Suprapubic skin (tissue), 3 donors: Measurements from ENCODE around the gene LZTS2.

Experiments used
- EP300 ChIP-seq: sonication (generic); formaldehyde crosslinking; IDR thresholded peaks from one replicate; pipeline ENCODE4 v1.6.1; 2017; ENCODE audit warnings: antibody characterized with exemption
- POLR2A ChIP-seq, 2 donors: fragments of 450-650 bp; IDR thresholded peaks; one replicate each; pipeline ENCODE4 v1.6.1; 2017; ENCODE audit warnings: antibody characterized with exemption in 2 of 2, mild to moderate bottlenecking in 2 of 2, moderate library complexity in 2 of 2
- TF ChIP-seq, protein P1 (sequence below), 2 donors: fragments of 200-600 bp in 1 of 2; fragments of 450-650 bp in 1 of 2; sonication (generic) in 1 of 2; IDR thresholded peaks; one replicate each; pipeline ENCODE4 v1.5.1; 2016 to 2019; ENCODE audit warnings: antibody characterized with exemption in 2 of 2, mild to moderate bottlenecking in 1 of 2, moderate library complexity in 1 of 2

DNA sequence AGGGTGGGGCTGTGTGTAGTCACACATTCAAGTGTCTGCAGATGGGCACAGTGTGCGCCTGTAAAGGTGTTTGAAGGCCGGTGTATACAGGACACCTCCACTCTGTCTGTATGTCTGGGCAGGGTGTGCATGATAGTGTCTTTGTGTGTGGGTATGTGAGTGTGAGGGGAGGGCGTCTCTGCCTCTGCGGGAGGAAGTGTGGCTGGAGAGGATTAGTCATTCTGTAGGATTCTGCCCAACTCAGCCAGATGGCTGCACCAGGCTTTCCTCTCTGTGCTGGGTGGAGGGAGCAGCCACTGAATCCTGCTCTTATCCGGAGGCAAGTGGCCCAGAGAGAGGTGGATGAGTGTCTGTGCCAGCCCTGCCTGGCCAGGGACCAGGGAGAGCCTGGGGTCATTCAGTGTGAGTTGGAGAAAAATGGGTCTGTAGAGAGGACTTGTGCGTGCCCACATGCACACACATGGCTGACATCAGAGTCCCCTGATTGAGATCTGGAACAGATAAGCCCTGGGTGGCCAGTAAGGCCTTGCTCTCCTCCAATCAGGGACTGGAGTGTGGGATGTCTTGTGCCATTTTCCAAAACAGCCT lies 33.1 kb downstream of the LZTS2 start:
- TF ChIP-seq, protein P1, sequence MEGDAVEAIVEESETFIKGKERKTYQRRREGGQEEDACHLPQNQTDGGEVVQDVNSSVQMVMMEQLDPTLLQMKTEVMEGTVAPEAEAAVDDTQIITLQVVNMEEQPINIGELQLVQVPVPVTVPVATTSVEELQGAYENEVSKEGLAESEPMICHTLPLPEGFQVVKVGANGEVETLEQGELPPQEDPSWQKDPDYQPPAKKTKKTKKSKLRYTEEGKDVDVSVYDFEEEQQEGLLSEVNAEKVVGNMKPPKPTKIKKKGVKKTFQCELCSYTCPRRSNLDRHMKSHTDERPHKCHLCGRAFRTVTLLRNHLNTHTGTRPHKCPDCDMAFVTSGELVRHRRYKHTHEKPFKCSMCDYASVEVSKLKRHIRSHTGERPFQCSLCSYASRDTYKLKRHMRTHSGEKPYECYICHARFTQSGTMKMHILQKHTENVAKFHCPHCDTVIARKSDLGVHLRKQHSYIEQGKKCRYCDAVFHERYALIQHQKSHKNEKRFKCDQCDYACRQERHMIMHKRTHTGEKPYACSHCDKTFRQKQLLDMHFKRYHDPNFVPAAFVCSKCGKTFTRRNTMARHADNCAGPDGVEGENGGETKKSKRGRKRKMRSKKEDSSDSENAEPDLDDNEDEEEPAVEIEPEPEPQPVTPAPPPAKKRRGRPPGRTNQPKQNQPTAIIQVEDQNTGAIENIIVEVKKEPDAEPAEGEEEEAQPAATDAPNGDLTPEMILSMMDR (IDR thresholded peaks at IDR 0.05) = no peak
- no peak for TF ChIP-seq EP300
- TF ChIP-seq POLR2A (IDR thresholded peaks at IDR 0.05) = peak in 1 of 2 donors; percentile 8
